ELR (cell line): ENCODE data around the gene SIGLEC7.
"Not testable (repeated sequence)": the region's sequence is repeated elsewhere in the genome, so short reads cannot be mapped to it uniquely, and the experiment has no call there.

ENCODE experiments used
- DNase-seq: peaks from one replicate; pipeline ENCODE4 v3.0.0-alpha.2; 2015; ENCODE audit warnings: low read depth

The SIGLEC7 gene

DNA sequence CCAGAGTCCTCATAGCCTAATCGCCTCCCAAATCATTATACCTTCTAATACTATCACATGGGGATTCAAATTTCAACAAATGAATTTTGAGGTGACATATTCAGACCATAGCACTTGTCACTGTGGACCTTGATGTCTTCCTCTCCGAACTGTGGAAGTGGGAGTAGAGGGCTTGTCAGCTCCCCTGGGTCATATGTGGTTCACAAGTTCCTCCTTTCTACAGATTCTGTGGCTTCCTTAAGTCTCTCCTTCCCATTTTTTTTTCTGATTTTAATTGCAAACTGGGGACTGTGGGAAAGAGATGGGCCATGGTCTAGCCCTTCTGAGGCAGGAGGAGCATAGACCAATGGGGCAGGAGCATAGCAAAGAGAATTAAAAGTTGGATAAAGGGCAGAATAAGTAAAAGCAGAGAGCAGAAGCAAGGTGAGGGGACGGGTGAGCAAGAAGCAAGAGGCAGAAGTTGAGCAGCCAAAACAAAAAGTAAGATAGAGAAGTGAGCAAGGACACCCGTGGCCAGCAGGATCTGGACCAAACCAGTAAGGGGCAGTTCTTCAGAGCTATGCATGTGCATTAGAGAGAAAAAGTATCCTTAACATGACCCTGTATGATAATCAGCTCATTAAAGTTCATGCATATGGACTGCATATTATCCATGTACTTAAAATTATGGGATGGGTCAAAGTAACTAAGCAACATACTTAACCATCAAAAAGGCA, 2.6 kb upstream of the SIGLEC7 start:
- DNase-seq: no peak

DNA sequence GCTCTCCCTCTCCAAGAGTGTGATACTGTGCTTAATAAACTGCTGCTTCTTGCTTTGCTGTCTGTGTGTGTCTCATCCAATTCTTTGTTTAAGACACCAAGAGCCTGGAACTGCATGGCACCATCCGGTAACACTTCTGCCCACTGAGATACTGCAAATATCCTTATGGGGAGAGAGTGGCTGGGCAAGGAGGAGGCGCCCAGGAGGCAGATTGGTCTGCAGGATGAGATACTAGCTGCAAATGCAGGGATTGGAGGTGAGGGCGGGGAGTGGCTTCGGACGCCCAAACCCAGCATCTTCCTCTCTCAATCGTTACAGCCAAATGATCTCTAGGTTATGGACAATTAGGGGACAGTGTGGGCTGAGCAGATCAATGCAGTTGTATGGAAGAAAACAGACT, 1.7 kb upstream of the SIGLEC7 start:
- DNase-seq: no peak

DNA sequence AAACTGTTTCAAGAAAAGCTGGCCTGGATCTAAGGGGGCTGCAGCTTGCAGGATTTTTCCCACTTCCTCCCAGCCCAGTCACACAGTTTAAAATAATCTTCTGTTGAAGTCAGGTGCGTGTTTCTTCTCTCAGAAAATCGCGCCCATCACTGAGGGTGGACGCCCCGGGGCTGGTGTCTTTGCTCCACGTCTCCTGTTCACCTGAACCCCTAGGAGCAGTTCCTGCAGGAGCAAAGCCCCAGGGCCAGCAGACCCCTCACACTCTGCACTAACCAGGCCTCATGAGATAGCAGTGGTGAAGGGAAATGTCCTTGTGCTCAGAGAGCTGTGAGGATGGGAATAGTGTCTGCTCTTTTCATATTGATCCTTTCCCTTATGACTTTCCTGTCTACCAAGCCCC, 920 bp upstream of the SIGLEC7 start:
- no peak for DNase-seq

DNA sequence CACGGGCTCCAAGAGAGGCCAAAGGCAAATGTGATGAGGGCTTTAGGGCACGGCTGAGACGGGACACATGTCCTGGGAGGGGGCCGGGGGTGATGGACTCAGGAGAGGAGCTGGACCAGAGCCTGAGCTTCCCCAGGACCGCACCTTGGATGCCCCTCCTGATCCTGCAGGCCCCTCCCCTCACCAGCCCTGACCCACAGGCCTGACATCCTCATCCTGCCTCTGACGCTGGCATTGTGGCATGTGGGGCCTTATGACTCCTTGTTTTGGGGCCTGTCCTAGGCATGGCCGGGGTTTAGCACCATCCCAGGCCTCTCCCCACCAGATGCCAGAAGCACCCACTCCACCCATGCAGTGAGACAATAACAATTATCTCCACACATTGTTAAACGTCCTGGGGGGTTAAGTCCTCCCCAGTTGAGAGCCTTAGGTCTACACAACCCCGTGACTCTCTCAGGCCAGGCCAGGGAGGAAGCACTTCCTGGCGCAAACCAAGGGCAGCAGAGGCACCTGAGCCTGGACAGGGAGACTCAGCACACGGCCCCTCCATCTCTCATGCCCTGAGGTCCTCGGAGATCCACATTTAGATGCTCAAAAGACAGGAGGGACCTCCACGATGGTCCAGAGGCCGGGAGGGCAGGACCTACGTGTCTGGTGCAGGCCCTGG, 841 bp downstream of the SIGLEC7 start:
- DNase-seq: not testable (repeated sequence)

DNA sequence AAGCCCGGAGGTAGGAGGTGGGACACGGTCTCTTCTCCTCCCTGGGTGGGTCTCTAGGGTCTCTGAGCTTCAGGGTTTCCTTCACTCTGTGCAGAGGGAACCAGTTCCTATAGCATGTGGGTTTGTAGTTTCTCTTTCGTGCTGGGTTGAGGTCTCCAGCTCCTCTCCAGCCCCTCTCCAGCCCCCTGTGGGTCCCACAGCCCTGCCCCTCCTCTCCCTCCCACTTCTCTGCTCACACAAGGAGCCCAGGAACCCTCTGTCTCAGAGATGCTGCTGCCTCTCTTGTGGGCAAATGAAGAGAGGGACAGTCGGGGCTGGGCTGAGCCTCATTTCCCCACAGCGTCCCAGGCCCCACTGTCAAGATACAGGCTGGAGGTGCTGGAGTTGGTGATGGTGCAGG, 1.4 kb downstream of the SIGLEC7 start:
- no peak for DNase-seq

DNA sequence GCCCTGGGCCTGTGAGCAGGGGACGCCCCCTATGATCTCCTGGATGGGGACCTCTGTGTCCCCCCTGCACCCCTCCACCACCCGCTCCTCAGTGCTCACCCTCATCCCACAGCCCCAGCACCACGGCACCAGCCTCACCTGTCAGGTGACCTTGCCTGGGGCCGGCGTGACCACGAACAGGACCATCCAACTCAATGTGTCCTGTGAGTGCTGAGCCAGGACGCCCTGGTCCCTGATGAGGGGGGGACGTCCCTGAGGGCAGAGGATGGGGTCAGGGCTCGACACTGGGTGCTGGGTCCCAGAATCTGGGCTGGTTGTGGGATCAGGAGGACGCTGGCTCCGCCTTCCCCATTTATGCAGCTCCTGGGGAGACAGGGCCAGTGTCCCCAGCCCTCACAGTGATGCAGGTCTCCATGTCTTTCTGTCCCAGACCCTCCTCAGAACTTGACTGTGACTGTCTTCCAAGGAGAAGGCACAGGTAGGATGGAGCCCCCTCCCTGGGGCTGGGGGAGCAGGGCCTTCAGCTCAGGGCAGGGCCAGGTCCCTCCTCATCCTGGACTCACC, 2.5 kb downstream of the SIGLEC7 start:
- no peak for DNase-seq

DNA sequence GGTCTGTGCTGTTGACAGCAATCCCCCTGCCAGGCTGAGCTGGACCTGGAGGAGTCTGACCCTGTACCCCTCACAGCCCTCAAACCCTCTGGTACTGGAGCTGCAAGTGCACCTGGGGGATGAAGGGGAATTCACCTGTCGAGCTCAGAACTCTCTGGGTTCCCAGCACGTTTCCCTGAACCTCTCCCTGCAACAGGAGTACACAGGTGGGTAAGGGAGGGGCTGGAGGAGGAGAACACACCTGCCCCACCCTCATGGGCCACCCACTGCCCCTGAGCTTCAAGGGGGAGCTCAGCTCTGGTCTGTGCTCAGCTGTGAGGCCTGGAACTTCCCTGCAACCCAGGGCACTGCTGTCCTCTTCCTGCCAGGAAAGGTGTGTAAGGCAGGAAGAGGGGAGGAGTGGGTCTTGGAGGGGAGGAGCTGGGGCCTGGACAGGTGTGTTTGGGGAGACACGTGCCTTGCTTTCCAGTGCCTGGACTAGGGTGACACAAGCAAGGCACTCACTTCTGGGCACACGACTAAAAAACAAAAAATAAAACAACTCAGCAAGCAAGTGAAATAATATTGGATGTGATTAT, 3.9 kb downstream of the SIGLEC7 start:
- no peak for DNase-seq

DNA sequence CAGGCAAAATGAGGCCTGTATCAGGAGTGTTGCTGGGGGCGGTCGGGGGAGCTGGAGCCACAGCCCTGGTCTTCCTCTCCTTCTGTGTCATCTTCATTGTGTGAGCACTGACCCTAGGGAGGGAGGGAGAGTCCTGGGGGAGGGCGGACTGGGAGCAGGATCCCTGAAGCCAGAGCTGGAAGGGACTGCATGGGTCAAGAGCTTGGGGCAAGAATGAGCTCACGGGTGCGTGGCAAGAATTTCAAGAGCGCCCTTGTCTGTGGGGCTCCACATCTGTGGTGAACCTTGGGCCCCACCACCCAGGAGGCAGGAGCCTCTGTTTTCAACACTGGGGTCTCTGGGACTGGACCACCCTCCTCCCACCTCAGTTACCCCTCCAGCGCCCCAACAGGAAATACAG, 4.7 kb downstream of the SIGLEC7 start:
- no peak for DNase-seq

DNA sequence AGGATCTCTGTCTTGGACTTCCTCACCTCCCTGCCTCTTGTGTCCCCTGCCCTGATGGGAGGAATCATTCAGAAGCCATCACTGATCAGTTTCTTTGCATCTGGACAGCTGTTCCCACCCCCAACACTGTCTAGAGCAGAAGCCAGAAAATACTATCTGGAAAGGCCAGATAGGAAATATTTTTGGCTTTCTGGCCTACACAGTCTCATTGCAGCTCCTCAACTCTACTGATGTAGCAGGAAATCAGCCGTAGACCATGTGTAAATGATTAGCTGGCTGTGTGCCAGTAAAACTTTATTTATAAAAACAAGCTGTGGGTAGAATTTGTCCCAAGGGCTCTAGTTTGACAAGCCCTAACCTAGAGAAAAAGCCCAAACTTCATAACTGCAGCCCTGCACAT, 5.6 kb downstream of the SIGLEC7 start:
- DNase-seq: no peak

DNA sequence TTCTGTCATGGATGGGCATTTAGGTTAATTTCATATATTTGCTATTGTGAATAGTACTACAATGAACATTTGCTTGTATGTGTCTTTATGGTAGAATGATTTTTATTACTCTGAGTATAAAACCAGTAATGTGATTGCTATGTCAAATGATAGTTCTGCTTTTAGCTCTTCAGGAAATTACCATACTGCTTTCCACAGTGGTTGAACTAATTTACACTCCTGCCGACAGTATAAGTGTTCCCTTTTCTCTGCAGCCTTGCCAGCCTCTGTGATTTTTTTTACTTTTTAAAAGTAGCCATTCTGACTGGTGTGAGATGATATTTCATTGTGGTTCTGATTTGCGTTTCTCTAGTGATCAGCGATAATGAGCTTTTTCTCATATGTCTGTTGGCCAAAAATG, 6.5 kb downstream of the SIGLEC7 start:
- DNase-seq: no peak

DNA sequence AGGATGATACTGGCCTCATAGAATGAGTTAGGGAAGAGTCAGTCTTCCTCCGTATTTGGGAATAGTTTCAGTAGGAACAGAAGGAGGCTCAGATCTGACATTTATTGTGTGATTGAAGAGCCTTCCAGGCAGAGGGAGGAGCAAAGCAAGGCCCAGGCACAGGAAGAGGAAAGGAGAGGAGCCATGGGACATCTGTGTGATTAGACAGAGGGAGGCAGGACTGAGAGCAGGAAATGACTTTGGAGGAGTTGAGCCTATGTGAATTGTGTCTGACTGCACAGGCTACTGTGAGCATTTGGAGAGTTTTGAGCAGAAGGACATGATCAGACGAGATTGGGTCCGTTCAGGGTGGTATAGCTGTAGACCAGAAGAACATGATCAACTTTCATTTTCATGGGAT, 8.5 kb downstream of the SIGLEC7 start:
- DNase-seq: no peak

DNA sequence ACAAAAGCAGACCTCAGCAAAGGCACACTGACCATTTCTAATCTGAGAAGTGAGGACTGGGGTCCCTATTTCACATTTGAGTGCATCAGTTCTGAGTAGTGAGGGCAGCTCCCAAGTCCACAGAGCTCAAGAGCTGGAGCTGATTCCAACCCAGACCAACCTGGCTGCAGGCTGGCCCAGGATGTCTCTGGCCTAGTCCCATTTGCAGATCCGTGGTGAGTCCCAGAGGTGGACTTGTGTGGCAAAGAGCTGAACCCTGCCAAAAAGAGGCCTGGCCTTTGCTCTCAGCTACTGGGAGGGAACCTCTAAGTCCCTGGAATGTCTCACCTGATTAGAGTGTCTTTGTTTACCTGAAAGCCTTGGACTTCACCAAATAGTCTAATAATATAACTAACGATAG, 14.6 kb downstream of the SIGLEC7 start:
- DNase-seq: no peak

DNA sequence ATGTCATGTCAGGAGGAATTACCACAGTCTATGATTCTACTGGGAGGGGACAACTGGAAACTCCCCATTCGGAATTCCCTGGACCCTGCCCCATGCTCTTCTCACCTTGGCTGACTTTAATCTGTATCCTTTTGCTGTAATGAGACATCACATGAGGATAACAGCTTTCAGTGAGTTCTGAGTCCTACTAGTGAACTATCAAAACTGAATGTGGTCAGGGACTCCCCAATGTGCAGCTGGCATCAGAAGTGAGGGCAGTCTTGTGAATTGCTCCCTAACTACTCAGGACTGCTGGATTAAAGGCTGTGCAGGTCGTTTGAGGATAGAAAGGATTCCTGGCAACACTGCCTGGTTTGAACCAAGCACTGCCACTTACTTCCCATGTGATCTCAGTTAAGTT, 15.2 kb downstream of the SIGLEC7 start:
- DNase-seq: no peak

DNA sequence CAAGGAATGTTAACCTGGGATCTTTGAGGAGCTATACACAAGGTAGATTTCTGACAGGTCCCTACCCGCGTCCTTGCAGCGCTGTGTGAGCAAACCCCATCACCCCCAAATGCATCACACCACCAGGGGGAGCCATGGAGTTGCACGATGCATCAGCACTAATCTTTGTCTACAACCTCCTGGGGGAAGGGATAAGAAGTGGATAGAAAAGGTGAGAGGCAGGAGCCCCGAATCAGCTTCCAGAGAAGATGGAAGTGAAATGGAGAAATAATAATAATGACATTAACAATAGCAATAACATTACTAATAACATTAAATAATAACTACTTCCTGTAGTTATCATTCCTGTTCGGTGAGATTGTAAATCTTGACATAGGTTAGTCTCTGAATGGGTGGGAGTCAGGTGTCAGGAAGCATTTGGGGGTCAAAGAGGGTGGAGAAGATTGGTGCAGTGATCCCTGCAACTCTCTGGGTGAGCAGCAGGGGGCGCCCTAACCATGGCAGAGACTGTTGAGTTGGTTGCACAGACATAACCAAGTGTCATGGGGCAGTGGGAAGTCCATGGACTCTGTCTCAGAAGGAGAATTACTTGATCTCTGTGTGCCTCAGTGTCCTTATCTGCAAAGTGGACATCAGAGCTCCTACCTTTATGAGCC, 16.5 kb downstream of the SIGLEC7 start:
- peak; percentile 51 for DNase-seq

DNA sequence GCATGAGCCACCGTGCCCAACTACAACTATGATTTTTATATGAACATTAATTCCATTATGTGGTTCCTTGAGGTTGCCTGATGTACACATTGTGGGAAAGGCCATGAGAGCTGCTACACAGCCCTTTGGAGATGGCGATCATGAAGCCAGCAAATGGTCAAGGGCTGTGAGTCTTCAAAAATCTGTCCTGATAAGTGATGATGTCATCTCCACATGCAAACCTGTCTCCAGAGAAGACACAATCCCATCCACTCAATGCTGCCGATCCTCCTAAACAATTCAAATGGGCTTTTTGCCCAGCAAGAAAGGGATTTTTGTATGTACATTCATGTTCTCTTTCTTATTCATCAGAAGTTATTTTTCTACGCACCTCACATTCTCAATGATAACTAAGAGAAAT, 17.6 kb downstream of the SIGLEC7 start:
- no peak for DNase-seq

DNA sequence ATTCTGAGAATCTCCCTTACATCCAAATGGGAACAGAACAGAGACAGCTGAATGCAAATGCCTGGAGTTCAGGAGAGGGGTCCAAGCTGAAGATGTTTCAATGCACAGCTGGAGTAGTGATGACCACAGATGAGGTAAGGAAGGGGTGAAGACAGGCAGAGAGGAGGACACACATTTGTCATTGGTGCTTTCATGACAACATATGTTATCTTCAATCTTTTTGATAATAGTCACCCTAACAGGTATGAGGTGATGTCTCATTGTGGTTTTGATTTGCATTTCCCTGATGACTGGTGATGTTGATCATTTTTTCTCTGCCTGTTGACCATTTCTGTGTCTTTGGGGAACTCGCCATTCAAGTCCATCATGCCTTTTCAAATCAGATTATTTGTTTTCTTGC, 19.2 kb downstream of the SIGLEC7 start:
- DNase-seq: no peak

DNA sequence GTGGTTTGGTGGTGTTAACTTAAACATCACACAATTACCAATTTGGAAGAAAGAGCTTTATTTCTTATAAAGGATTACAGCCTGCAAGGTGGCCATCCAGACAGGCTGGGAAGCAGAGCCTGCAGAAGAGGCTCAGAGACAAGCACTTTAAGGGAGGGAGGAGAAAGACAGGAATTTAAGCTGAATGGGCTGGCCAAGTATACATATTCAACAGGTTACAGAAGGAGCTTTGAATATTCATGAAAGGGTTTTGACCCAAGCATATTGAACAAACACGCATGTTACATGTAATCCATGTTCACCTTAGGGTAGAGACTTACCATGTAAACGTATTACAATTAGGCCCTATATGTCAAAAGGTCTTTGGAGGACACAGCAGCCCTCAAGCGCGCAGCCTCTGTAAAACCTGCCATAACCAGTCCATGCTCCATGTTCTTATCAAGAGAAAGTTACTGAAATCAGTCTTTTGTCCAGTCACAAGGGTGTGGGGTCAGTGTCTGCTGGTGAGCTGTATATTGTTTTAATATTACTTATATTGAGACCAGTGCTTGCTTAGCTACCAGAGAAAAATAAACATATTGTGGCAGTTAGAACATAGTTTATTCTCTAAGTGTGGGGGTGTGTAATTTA, 19.9 kb downstream of the SIGLEC7 start:
- no peak for DNase-seq

DNA sequence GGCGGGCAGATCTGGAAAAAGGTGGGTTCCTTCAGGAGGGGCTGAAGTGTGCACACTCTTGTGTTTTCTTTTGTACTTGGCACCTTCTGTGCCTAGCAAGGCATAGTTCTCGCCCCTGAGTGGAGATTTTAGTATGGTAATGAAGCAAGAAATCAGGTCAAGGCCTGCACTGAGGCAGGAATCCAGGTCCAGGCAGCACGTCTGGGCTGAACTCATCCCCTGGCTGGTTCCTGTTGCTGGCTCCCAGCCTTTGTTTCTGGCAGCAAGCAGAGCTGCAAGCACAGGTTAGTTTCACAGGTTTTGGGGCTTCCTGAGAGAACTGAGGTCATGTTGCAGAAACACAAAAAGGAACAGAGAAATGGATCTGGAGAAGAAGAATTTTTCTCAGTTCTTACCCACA, 21.2 kb downstream of the SIGLEC7 start:
- DNase-seq: no peak

DNA sequence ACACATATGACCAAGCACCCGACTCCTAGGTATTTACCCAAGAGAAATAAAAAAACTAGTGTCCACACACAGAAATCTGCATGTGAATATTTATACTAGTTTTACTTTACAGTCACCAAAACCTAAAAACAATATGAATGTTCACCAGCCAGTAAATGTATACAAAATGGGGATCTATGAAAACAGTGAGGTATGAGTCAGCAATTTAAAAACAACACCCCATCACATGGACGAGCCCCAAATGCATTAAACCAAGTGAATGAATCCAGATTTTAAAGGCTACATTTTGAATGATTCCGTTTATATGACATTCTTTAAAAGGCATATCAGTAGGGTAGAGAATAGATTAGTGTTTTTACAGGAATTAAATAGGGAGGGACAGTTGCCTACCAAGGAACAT, 22.1 kb downstream of the SIGLEC7 start:
- DNase-seq: no peak

DNA sequence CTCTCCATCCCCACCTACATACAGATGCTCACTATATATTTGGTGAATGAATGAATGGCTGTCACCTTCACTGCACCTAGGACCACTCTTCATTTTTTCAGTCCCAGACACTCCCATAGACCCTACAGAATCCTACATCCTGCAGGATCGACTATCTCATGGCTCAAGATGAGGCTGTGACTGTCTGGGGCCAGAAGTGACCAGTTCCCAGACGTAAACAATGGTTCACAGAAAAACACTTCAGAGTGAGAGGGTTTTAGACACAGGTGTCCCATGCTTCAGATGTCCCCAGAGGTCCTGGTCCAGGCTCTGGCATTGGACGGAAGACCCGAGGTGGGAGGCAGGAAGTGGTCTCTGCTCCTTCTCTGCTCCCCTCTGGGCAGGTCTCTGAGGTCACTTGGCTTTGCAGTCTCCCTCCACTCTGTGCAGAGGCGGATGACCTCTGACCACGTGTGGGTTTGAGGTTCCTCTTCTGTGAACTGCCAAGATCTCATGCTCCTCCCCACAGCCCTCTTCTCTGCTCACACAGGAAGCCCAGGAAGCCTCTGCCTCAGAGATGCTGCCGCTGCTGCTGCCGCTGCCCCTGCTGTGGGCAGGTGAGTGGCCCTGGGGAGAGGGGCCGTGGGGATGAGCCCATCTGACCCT, 24.9 kb downstream of the SIGLEC7 start:
- no peak for DNase-seq

DNA sequence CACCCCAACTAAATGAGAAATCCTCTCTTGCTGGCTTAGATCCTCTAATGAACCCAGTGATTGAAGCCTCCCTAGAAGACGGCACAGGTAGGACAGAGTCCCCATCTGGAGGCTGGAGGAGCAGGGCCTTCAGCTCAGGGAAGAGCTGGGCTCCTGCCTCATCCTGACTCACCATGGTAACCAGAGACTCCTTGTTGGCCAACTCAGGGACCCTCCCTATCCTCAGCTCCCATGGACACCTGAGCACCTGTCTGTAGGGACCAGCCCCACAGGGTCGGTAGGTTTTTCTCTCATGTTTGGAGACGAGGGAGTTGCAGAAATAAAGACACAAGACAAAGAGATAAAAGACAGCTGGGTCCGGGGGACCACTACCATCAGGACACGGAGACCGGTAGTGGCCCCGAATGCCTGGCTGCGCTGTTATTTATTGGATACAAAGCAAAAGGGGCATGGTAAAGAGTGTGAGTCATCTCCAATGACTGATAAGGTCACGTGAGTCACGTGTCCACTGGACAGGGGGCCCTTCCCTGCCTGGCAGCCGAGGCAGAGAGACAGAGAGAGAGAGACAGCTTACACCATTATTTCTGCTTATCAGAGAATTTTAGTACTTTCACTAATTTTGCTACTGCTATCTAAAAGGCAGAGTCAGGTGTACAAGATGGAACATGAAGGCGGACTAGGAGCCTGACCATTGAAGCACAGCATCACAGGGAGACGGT, 26.6 kb downstream of the SIGLEC7 start:
- peak; percentile 10 for DNase-seq
